ENCODE data around the gene NCOR1. TPM values are rescaled to one million over a fixed set of nuclear protein-coding genes. Genes with fewer than 3 reads are reported as not detected.

Gene NCOR1
- polyA plus RNA-seq (2013, experiment 1 of 2), result 70.9 TPM
- polyA plus RNA-seq (2013, experiment 2 of 2), result 57.7 TPM

GRCh38 chr17:16215273-16215964 is at the start of gene NCOR1:
Gene NCOR1, minus strand, starts transcription at chr17:16215534. Its CDS starts 20,965 bp downstream, at chr17:16194569.
- Histone ChIP-seq H3K9me3 (ENCODE audit: control insufficient read depth, low read length) (no peaks in the 10 kb centered on the region), H3K36me3 (ENCODE audit: control insufficient read depth, insufficient read depth, low read length) (peaks cover 14% of the 10 kb centered on the region), H3K4me3 (ENCODE audit: extremely low read depth, insufficient read depth, low read length, poor library complexity, severe bottlenecking) (peak within 1 kb of the TSS; percentile 98), H3K27ac (ENCODE audit: low read depth, low read length, severe bottlenecking) (peak within 1 kb of the TSS; percentile 96), H3K4me1 (ENCODE audit: control insufficient read depth, insufficient read depth, low read length, poor library complexity, severe bottlenecking) (peaks cover 3% of the 10 kb centered on the region)
- 0 to 1% methylated on average over 62 to 82 of the region's 82 CpGs for WGBS, 2 experiments (ENCODE audit: insufficient coverage in 2 of 2)

- Histone ChIP-seq H3K4me1 (ENCODE audit: control insufficient read depth, insufficient read depth, low read length, poor library complexity, severe bottlenecking) (no peaks in the 10 kb centered on the region), H3K9me3 (ENCODE audit: control insufficient read depth, low read length) (no peaks in the 10 kb centered on the region), H3K27ac (ENCODE audit: low read depth, low read length, severe bottlenecking) (no peak overlapping the region), H3K4me3 (ENCODE audit: extremely low read depth, insufficient read depth, low read length, poor library complexity, severe bottlenecking) (no peak overlapping the region), H3K36me3 (ENCODE audit: control insufficient read depth, insufficient read depth, low read length) (peaks cover 3% of the 10 kb centered on the region)
- 80 to 100% methylated on average over 1 to 2 of the region's 4 CpGs for WGBS, 2 experiments (ENCODE audit: insufficient coverage in 2 of 2)
Measured at GRCh38 chr17:16262201-16262600, 46.9 kb upstream of the NCOR1 start.

DNA sequence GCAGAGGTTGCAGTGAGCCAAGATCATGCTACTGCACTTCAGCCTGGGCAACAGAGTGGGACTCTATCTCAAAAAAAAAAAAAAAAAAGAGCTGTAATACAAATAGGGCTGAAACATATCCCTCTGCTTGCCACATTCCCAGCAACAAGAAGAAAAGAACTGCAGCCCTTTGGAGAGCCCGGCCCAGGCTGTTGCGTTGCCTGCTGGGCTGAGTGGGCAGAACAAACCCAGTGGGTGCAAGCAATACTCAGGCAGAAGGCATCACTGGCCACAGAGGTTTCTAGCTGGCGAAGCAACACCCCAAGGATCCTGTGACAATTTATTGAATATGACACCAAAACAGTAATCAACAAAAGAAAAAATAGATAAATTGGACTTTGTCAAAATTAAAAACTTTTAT is 45.7 kb upstream of the NCOR1 start:
- no peaks in the 10 kb centered on the region for H3K9me3 ChIP-seq (ENCODE audit: control insufficient read depth, low read length)
- no peaks in the 10 kb centered on the region for H3K4me1 ChIP-seq (ENCODE audit: control insufficient read depth, insufficient read depth, low read length, poor library complexity, severe bottlenecking)
- no peak overlapping the region for H3K4me3 ChIP-seq (ENCODE audit: extremely low read depth, insufficient read depth, low read length, poor library complexity, severe bottlenecking)
- 54 to 80% methylated on average over 1 to 2 of the region's 3 CpGs for WGBS, 2 experiments (ENCODE audit: insufficient coverage in 2 of 2)
- peaks cover 3% of the 10 kb centered on the region for H3K36me3 ChIP-seq (ENCODE audit: control insufficient read depth, insufficient read depth, low read length)
- no peak overlapping the region for H3K27ac ChIP-seq (ENCODE audit: low read depth, low read length, severe bottlenecking)

DNA sequence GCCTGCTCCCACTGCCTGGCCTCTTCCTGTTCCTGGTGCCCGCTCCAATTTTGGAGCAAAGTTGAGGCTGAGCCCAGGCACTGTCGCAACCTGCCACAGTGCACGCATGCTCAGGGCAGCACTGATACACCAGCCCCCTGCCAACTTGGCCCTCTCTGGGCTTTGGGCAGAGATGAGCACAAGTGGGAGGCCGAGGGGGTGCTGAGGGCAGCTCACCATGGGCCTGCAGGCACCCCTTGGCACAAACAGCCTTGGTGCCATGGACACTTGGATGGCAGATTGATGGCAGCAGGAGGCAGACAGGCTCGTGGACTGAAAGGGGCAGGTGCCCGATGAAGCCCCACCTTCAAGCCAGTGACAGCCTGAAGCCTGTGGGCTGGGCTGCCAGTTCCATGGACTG is 44.6 kb upstream of the NCOR1 start:
- no peaks in the 10 kb centered on the region for H3K9me3 ChIP-seq (ENCODE audit: control insufficient read depth, low read length)
- peaks cover 3% of the 10 kb centered on the region for H3K36me3 ChIP-seq (ENCODE audit: control insufficient read depth, insufficient read depth, low read length)
- H3K4me1 ChIP-seq (ENCODE audit: control insufficient read depth, insufficient read depth, low read length, poor library complexity, severe bottlenecking), result peaks cover 6% of the 10 kb centered on the region
- WGBS, 2 experiments (ENCODE audit: insufficient coverage in 2 of 2), result 92 to 96% methylated on average over 3 to 6 of the region's 6 CpGs
- no peak overlapping the region for H3K27ac ChIP-seq (ENCODE audit: low read depth, low read length, severe bottlenecking)
- no peak overlapping the region for H3K4me3 ChIP-seq (ENCODE audit: extremely low read depth, insufficient read depth, low read length, poor library complexity, severe bottlenecking)

GRCh38 chr17:16258901-16259300 is 43.6 kb upstream of the NCOR1 start:
- Histone ChIP-seq H3K9me3 (ENCODE audit: control insufficient read depth, low read length) (no peaks in the 10 kb centered on the region), H3K4me3 (ENCODE audit: extremely low read depth, insufficient read depth, low read length, poor library complexity, severe bottlenecking) (no peak overlapping the region), H3K27ac (ENCODE audit: low read depth, low read length, severe bottlenecking) (no peak overlapping the region), H3K4me1 (ENCODE audit: control insufficient read depth, insufficient read depth, low read length, poor library complexity, severe bottlenecking) (peaks cover 6% of the 10 kb centered on the region), H3K36me3 (ENCODE audit: control insufficient read depth, insufficient read depth, low read length) (peaks cover 3% of the 10 kb centered on the region)
- no CpG with 5 or more reads among the region's 1 CpG for WGBS, 2 experiments (ENCODE audit: insufficient coverage in 2 of 2)

- Histone ChIP-seq H3K4me3 (ENCODE audit: extremely low read depth, insufficient read depth, low read length, poor library complexity, severe bottlenecking) (no peak overlapping the region), H3K36me3 (ENCODE audit: control insufficient read depth, insufficient read depth, low read length) (peaks cover 3% of the 10 kb centered on the region), H3K4me1 (ENCODE audit: control insufficient read depth, insufficient read depth, low read length, poor library complexity, severe bottlenecking) (peaks cover 6% of the 10 kb centered on the region), H3K9me3 (ENCODE audit: control insufficient read depth, low read length) (no peaks in the 10 kb centered on the region), H3K27ac (ENCODE audit: low read depth, low read length, severe bottlenecking) (peak overlapping the region; percentile 50)
- 56% methylated on average over 4 of the region's 4 CpGs; no CpG with 5 or more reads in 1 of the 2 experiments for WGBS, 2 experiments (ENCODE audit: insufficient coverage in 2 of 2)
Measured at GRCh38 chr17:16255481-16255921, 40.2 kb upstream of the NCOR1 start.

DNA sequence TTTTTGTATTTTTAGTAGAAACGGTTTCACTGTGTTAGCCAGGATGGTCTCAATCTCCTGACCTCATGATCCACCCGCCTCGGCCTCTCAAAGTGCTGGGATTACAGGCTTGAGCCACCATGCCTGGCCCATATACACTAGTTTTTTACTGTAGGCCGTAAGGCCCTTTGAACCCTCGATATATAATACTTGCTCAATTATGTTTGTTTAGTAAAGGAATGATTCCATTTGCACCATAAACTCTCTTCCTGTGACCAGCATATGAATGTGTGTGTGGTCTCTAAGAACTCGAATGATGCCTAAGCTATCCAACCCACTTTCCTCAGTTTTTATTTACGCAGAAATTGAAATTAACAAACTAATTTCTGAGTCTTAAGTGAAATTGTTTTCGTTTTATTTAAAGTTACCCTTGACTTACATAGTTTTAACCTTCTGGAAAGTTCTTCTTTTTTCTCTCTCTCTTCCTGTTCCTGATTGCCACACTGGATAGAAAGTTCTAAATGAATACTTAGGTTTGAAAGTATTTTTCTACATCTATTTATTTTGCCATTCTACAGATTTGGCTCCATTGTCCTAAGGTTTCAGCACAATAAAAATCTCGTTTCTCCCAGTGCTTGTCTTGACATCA is 39.6 kb upstream of the NCOR1 start:
- peaks cover 3% of the 10 kb centered on the region for H3K36me3 ChIP-seq (ENCODE audit: control insufficient read depth, insufficient read depth, low read length)
- H3K4me3 ChIP-seq (ENCODE audit: extremely low read depth, insufficient read depth, low read length, poor library complexity, severe bottlenecking), result no peak overlapping the region
- peaks cover 6% of the 10 kb centered on the region for H3K4me1 ChIP-seq (ENCODE audit: control insufficient read depth, insufficient read depth, low read length, poor library complexity, severe bottlenecking)
- no peak overlapping the region for H3K27ac ChIP-seq (ENCODE audit: low read depth, low read length, severe bottlenecking)
- no peaks in the 10 kb centered on the region for H3K9me3 ChIP-seq (ENCODE audit: control insufficient read depth, low read length)
- WGBS, 2 experiments (ENCODE audit: insufficient coverage in 2 of 2), result 93 to 96% methylated on average over 3 to 5 of the region's 9 CpGs

DNA sequence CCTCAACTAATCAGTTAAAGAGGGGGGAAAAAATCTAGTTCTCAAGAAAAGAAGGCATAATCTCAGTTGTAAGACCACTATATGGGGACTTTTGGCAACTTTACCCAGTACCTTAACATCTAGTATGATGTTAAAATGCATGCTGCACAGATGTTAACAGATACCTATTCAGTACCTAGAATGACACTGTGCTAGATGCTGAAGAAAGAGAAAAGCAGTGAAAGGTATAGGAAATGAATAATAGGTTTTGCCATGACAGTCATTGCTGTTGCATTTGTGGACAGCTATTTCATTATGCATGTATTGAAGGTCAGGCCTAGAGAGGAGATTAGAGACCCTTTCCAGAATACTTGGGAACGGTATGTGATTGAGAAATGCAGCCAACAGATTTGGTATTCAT is 36.2 kb upstream of the NCOR1 start:
- Histone ChIP-seq H3K9me3 (ENCODE audit: control insufficient read depth, low read length) (no peaks in the 10 kb centered on the region), H3K4me1 (ENCODE audit: control insufficient read depth, insufficient read depth, low read length, poor library complexity, severe bottlenecking) (peaks cover 6% of the 10 kb centered on the region), H3K36me3 (ENCODE audit: control insufficient read depth, insufficient read depth, low read length) (no peaks in the 10 kb centered on the region), H3K27ac (ENCODE audit: low read depth, low read length, severe bottlenecking) (no peak overlapping the region), H3K4me3 (ENCODE audit: extremely low read depth, insufficient read depth, low read length, poor library complexity, severe bottlenecking) (no peak overlapping the region)
- WGBS, 2 experiments (ENCODE audit: insufficient coverage in 2 of 2), result no CpG with 5 or more reads among the region's 1 CpG

DNA sequence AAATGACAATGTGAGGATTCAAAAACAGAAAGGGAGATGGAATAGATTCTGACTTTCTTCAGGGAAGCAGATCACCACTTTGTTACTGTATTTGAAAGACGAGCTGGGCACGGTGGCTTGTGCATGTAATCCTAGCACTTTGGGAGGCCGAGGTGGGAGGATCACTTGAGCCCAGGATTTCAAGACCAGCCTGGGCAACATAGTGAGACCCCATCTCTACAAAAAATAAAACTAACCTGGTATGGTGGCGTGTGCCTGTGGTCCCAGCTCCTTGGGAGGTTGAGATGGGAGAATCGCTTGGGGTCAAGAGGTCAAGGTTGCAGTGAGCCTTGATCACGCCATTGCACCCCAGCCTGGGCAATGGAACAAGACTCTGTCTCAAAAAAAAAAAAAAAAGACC is 35.7 kb upstream of the NCOR1 start:
- Histone ChIP-seq H3K9me3 (ENCODE audit: control insufficient read depth, low read length) (no peaks in the 10 kb centered on the region), H3K27ac (ENCODE audit: low read depth, low read length, severe bottlenecking) (no peak overlapping the region), H3K4me1 (ENCODE audit: control insufficient read depth, insufficient read depth, low read length, poor library complexity, severe bottlenecking) (peaks cover 6% of the 10 kb centered on the region), H3K4me3 (ENCODE audit: extremely low read depth, insufficient read depth, low read length, poor library complexity, severe bottlenecking) (no peak overlapping the region), H3K36me3 (ENCODE audit: control insufficient read depth, insufficient read depth, low read length) (no peaks in the 10 kb centered on the region)
- 85 to 100% methylated on average over 5 to 6 of the region's 6 CpGs for WGBS, 2 experiments (ENCODE audit: insufficient coverage in 2 of 2)

DNA sequence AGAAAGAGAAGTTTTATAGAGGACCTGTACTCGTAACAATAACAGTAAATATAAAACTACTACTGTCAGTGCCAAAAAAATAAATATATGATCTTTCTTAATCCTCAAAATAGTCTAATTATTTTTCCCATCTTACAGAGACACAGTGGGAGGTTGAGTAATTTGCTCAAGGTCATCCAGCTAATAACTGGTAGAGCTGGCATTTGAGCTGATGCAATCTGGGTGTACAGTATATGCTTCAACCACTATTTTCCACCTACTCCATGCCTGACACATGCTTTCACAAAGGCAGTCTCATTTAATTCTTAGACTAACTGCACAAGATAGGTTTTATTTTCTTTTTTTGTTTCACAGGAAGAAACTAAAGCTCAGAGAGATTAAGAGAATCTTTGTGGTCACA is 35.3 kb upstream of the NCOR1 start:
- Histone ChIP-seq H3K9me3 (ENCODE audit: control insufficient read depth, low read length) (no peaks in the 10 kb centered on the region), H3K27ac (ENCODE audit: low read depth, low read length, severe bottlenecking) (no peak overlapping the region), H3K36me3 (ENCODE audit: control insufficient read depth, insufficient read depth, low read length) (no peaks in the 10 kb centered on the region), H3K4me3 (ENCODE audit: extremely low read depth, insufficient read depth, low read length, poor library complexity, severe bottlenecking) (no peak overlapping the region), H3K4me1 (ENCODE audit: control insufficient read depth, insufficient read depth, low read length, poor library complexity, severe bottlenecking) (peaks cover 4% of the 10 kb centered on the region)
- WGBS, 2 experiments (ENCODE audit: insufficient coverage in 2 of 2), result no CpG with 5 or more reads among the region's 1 CpG

DNA sequence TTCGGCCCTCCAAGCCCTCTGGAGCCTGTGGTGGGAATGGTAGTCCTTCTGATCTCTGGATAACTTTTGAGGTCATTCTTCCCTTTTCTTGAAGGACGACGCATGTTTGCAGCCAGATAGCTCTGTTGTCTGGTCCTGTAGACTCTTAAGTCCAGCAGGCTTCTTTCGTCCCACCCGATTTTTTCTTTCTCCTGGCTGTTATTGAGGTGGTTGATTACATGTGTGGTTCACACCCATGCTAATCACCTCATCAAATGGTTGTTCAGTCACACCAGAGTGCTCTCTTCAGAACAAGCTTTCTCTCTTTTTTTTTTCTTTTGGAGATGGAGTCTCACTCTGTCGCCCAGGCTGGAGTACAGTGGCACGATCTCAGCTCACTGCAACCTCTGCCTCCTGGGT is 32.3 kb upstream of the NCOR1 start:
- Histone ChIP-seq H3K4me3 (ENCODE audit: extremely low read depth, insufficient read depth, low read length, poor library complexity, severe bottlenecking) (no peak overlapping the region), H3K9me3 (ENCODE audit: control insufficient read depth, low read length) (no peaks in the 10 kb centered on the region), H3K36me3 (ENCODE audit: control insufficient read depth, insufficient read depth, low read length) (no peaks in the 10 kb centered on the region), H3K4me1 (ENCODE audit: control insufficient read depth, insufficient read depth, low read length, poor library complexity, severe bottlenecking) (peaks cover 4% of the 10 kb centered on the region), H3K27ac (ENCODE audit: low read depth, low read length, severe bottlenecking) (no peak overlapping the region)
- WGBS, 2 experiments (ENCODE audit: insufficient coverage in 2 of 2), result 93 to 100% methylated on average over 1 to 5 of the region's 7 CpGs

All from mesodermal cell (in vitro differentiated cells).